Endothelial cell of umbilical vein (primary cell): ENCODE results near the gene RBMS1. TPM values are rescaled to one million over a fixed set of nuclear protein-coding genes. Genes with fewer than 3 reads are reported as not detected.

Source experiments
- BruUV-seq: library from RNA; stranded (reverse); fragments of 400-500 nt; replicated peaks from 2 replicates; lab custom pipeline; 2021; lab: Mats Ljungman, UMichigan
- CTCF ChIA-PET: fragments of 300-600, 350-600 bp; sonication (Branson Sonifier 250); formaldehyde crosslinking; loops from one replicate; lab custom pipeline; 2021; ENCODE audit warnings: antibody characterized with exemption, inconsistent platforms; lab: Charles Lee
- POLR2A ChIA-PET: fragments of 300-600, 350-600 bp; sonication (Branson Sonifier 250); formaldehyde crosslinking; loops from one replicate; lab custom pipeline; 2021; ENCODE audit warnings: antibody characterized with exemption, inconsistent platforms; lab: Charles Lee
- DNase-seq: peaks from one replicate; pipeline ENCODE4 v3.0.0-alpha.2; 2011; ENCODE audit warnings: low read depth, low spot score
- FAIRE-seq: peaks from 2 replicates; lab custom pipeline; 2011; peaks lifted over from hg19 to GRCh38; lab: Jason Lieb, UNC
- H2AFZ ChIP-seq: 2 replicates; pipeline ENCODE4 v1.6.0; 2012; ENCODE audit warnings: low read depth, low read length, control low read depth, inconsistent platforms
- H3K27ac ChIP-seq: 2 replicates; pipeline ENCODE4 v1.5.1; 2011; ENCODE audit warnings: low read depth, mild to moderate bottlenecking, control low read depth, low read length, moderate library complexity; ENCODE audit not compliant: insufficient read depth
- H3K27me3 ChIP-seq, 2 experiments: 2 replicates each; pipeline versions ENCODE4 v1.6.0 to v1.6.1; 2011; ENCODE audit warnings: low read length in 2 of 2, mixed read lengths in 1 of 2; ENCODE audit not compliant: control insufficient read depth in 2 of 2, insufficient read depth in 2 of 2
- H3K36me3 ChIP-seq, 2 experiments: 2 replicates in 1 of 2; 3 replicates in 1 of 2; pipeline ENCODE4 v1.5.1; 2011; ENCODE audit warnings: low read length in 2 of 2, mild to moderate bottlenecking in 1 of 2, moderate library complexity in 1 of 2; ENCODE audit not compliant: control insufficient read depth in 2 of 2, insufficient read depth in 2 of 2; ENCODE audit errors: extremely low read depth in 1 of 2
- H3K4me1 ChIP-seq: 3 replicates; pipeline ENCODE4 v1.5.1; 2011; ENCODE audit warnings: mild to moderate bottlenecking, low read length; ENCODE audit not compliant: control insufficient read depth, insufficient read depth; ENCODE audit errors: extremely low read depth
- H3K4me2 ChIP-seq: 2 replicates; pipeline ENCODE4 v1.6.1; 2011; ENCODE audit warnings: low read length, control low read depth, mixed read lengths; ENCODE audit not compliant: insufficient read depth
- H3K4me3 ChIP-seq, 3 experiments: fragments of 200-600 bp in 1 of 3; sonication (generic), shearing (Covaris generic) in 1 of 3; replicated peaks in 1 of 3; 2 replicates each; pipeline ENCODE4 v1.5.1; 2011 to 2016; ENCODE audit warnings: control low read depth in 3 of 3, low read length in 3 of 3, mild to moderate bottlenecking in 2 of 3, inconsistent platforms in 1 of 3, low read depth in 1 of 3, moderate library complexity in 1 of 3; ENCODE audit not compliant: insufficient read depth in 1 of 3
- H3K79me2 ChIP-seq: 2 replicates; pipeline ENCODE4 v1.6.0; 2012; ENCODE audit warnings: low read length, inconsistent platforms; ENCODE audit not compliant: control insufficient read depth, insufficient read depth
- H3K9ac ChIP-seq: replicated peaks from 2 replicates; pipeline ENCODE3; 2011; ENCODE audit warnings: low read length, control low read depth; ENCODE audit not compliant: insufficient read depth; ENCODE audit errors: extremely low read depth
- H3K9me1 ChIP-seq: replicated peaks from 3 replicates; pipeline ENCODE4 v1.6.0; 2011; ENCODE audit warnings: mild to moderate bottlenecking, low read length; ENCODE audit not compliant: control insufficient read depth, insufficient read depth; ENCODE audit errors: extremely low read depth
- H3K9me3 ChIP-seq: replicated peaks from 2 replicates; pipeline ENCODE4 v1.5.1; 2012; ENCODE audit warnings: low read length, inconsistent platforms; ENCODE audit not compliant: control insufficient read depth, insufficient read depth
- H4K20me1 ChIP-seq: replicated peaks from 2 replicates; pipeline ENCODE3; 2011; ENCODE audit warnings: mild to moderate bottlenecking, low read length; ENCODE audit not compliant: control insufficient read depth, insufficient read depth; ENCODE audit errors: extremely low read depth
- EZH2 ChIP-seq: IDR thresholded peaks from 2 replicates; pipeline ENCODE4 v1.6.1; 2012; ENCODE audit warnings: borderline replicate concordance, low read depth, mild to moderate bottlenecking, moderate library complexity, low read length, inconsistent platforms; ENCODE audit not compliant: severe bottlenecking
- FOS ChIP-seq: IDR thresholded peaks from 2 replicates; pipeline ENCODE4 v1.6.1; 2011; ENCODE audit warnings: mild to moderate bottlenecking, low read length, moderate library complexity, borderline replicate concordance; ENCODE audit not compliant: insufficient read depth
- GATA2 ChIP-seq: IDR thresholded peaks from 2 replicates; pipeline ENCODE4 v1.7.0; 2011; ENCODE audit warnings: low read depth, mild to moderate bottlenecking, moderate library complexity, mixed read lengths, low read length; ENCODE audit not compliant: insufficient read length, insufficient read depth
- MAX ChIP-seq: IDR thresholded peaks from 2 replicates; pipeline ENCODE4 v1.6.1; 2011; ENCODE audit not compliant: insufficient read depth, insufficient read length
- POLR2AphosphoS5 ChIP-seq: IDR thresholded peaks from 2 replicates; pipeline ENCODE4 v1.6.1; 2012; ENCODE audit warnings: low read depth, mild to moderate bottlenecking, control low read depth, low read length, moderate library complexity; ENCODE audit not compliant: insufficient read depth
- dilution Hi-C: fragments of 300-500 bp; cut with MboI; formaldehyde crosslinking; loops from one replicate; pipeline ENCODE4 v1.15.0; 2019; ENCODE audit warnings: low sequenced_read_pairs; ENCODE audit not compliant: extremely low pct_ligation_motif_present
- intact Hi-C: fragments of 100-400 bp; cut with micrococcal nuclease; formaldehyde crosslinking; loops from one replicate; pipeline ENCODE4 v1.10.0; 2022
- polyA plus RNA-seq, 4 experiments: library from polyadenylated mRNA; depleted of rRNA in 3 of 4; stranded (reverse) in 3 of 4; unstranded in 1 of 4; fragments of >200 nt; gene quantifications; 2 replicates each; pipeline versions ENCODE4 v1.2.1 to v1.2.3, GENCODE V29; 2011 to 2012; ENCODE audit warnings: missing spikeins in 1 of 4
- total RNA-seq: library from RNA; stranded (reverse); gene quantifications from 2 replicates; pipeline ENCODE4 v1.2.3, GENCODE V29; 2021
- TF ChIP-seq, protein P1 (sequence below), 2 donors: IDR thresholded peaks; 1 replicate in 1 of 2; 2 replicates in 1 of 2; pipeline ENCODE4 v1.5.1; 2011; ENCODE audit warnings: low read length in 2 of 2, mild to moderate bottlenecking in 2 of 2, moderate library complexity in 2 of 2, control low read depth in 1 of 2, inconsistent platforms in 1 of 2, low read depth in 1 of 2; ENCODE audit not compliant: insufficient read depth in 1 of 2; ENCODE audit errors: extremely low read depth in 1 of 2

RBMS1 gene
- total and polyA plus RNA-seq, 2 donors (not counting 3 experiments of a cell fraction or from before 2014, with no cell fraction given), result 60.0 to 93.3 TPM

GRCh38 chr2:160376576-160376975 is 117.0 kb downstream of the RBMS1 start:
- H3K9me1 ChIP-seq, result no peaks in the 10 kb centered on the region
- FAIRE-seq (no peak), DNase-seq (no peak)
- peaks cover 97% of the 10 kb centered on the region for H3K4me1 ChIP-seq
- no peaks in the 10 kb centered on the region for H4K20me1 ChIP-seq
- H3K27ac ChIP-seq, result peak overlapping the region; percentile 85
- intact Hi-C loops (no loop called here), dilution Hi-C loops (no loop called here)
- H3K9ac ChIP-seq, result peak overlapping the region; percentile 71
- H3K4me2 ChIP-seq, result peak overlapping the region; percentile 87
- H3K79me2 ChIP-seq, result peaks cover 86% of the 10 kb centered on the region
- H2AFZ ChIP-seq, result no peak overlapping the region
- no TSS peak for BruUV-seq
- no peak overlapping the region for H3K4me3 ChIP-seq
- no peaks in the 10 kb centered on the region for H3K27me3 ChIP-seq
- no peaks in the 10 kb centered on the region for H3K36me3 ChIP-seq
- H3K9me3 ChIP-seq, result no peaks in the 10 kb centered on the region
- TF ChIP-seq MAX (no peak), POLR2AphosphoS5 (no peak), FOS (no peak), EZH2 (no peak), GATA2 (no peak)
- TF ChIP-seq, protein P1, sequence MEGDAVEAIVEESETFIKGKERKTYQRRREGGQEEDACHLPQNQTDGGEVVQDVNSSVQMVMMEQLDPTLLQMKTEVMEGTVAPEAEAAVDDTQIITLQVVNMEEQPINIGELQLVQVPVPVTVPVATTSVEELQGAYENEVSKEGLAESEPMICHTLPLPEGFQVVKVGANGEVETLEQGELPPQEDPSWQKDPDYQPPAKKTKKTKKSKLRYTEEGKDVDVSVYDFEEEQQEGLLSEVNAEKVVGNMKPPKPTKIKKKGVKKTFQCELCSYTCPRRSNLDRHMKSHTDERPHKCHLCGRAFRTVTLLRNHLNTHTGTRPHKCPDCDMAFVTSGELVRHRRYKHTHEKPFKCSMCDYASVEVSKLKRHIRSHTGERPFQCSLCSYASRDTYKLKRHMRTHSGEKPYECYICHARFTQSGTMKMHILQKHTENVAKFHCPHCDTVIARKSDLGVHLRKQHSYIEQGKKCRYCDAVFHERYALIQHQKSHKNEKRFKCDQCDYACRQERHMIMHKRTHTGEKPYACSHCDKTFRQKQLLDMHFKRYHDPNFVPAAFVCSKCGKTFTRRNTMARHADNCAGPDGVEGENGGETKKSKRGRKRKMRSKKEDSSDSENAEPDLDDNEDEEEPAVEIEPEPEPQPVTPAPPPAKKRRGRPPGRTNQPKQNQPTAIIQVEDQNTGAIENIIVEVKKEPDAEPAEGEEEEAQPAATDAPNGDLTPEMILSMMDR (IDR thresholded peaks at IDR 0.05; ENCODE audit: extremely low read depth in 1 of 2, insufficient read depth in 1 of 2, low read depth in 1 of 2, low read length in 2 of 2), result no peak
- ChIA-PET CTCF (interaction anchor here (0.9 to 3.1 kb wide), 16 partner anchors 9 to 686 kb away, joined by 3 to 24 read pairs (median 4); no protein-coding TSS in a partner anchor), POLR2A (no interaction called here)
